ENCODE measurements around the gene GLRX3. TPM values are rescaled to one million over a fixed set of nuclear protein-coding genes. Genes with fewer than 3 reads are reported as not detected.
A peak's percentile ranks its signal among the peaks of the same experiment; 100 is the strongest.

Gene GLRX3
- total RNA-seq, 4 donors from 2014 or later, result 28.4 to 38.2 (median 35.9) TPM

DNA sequence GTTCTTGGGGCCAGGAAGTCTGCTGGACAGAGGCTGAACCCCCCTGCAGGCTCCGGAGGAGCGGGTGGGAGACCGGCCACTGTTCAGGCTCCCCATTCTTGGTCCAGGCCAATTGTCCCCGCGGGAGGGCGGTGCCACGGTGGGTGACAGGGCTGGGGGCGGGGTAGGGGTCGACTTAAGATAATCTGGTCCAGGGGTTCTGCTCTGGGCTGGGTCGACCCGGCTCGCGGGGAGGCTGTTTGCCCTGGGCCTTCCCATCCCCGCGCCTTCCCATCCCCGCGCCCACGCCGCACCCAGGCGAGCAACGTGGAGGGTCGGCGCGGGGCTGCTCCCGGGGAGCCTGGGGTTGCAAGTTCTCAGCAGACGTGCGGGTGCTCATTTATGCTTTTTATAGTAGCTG is 7.3 kb upstream of the GLRX3 start:
- Histone ChIP-seq H3K27me3 (no peaks in the 10 kb centered on the region), H3K4me3 (peak overlapping the region in 1 of 4 donors; percentile 8), H3K9me3 (no peaks in the 10 kb centered on the region), H3K4me1 (peaks cover 0 to 14% (median 3%) of the 10 kb centered on the region in 4 donors), H3K27ac (no peak overlapping the region), H3K36me3 (no peaks in the 10 kb centered on the region)
- no peak for DNase-seq (ENCODE audit: low spot score in 2 of 2)
- TF ChIP-seq POLR2A (IDR thresholded peaks at IDR 0.05) (no peak), CTCF (IDR thresholded peaks at IDR 0.05) (no peak), EP300 (IDR thresholded peaks at IDR 0.05) (no peak)
- 13 to 30% methylated on average over 19 to 27 of the region's 27 CpGs for WGBS, 2 donors

DNA sequence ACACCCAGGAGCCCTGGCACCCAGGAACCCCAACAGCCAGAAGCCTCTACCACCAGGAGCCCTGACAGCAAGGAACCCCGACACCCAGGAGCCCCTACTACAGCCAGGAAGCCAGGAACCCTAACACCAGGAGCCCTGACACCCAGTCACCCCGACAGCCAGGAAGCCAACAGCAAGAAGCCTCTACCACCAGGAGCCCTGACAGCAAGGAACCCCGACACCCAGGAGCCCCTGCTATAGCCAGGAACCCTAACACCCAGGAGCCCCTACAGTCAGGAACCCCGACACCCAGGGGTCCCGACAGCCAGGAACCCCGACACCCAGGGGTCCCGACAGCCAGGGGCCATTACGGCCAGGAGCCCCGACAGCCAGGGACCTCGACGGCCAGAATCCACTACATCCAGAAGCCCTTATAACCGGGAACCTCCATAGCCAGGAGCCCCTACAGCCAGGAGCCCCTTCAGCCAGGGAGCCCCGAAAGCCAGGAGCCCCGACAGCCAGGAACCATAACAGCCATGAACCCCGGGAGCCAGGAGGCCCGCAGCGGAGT is 440 bp upstream of the GLRX3 start:
- H3K9me3 ChIP-seq, result no peaks in the 10 kb centered on the region
- peaks cover 0 to 44% (median 20%) of the 10 kb centered on the region in 4 donors for H3K4me1 ChIP-seq
- H3K36me3 ChIP-seq, result no peaks in the 10 kb centered on the region
- H3K27ac ChIP-seq, result peak overlapping the region; percentile 1 to 86 (median 82)
- WGBS, 2 donors, result 29 to 63% methylated on average over 3 to 17 of the region's 17 CpGs
- TF ChIP-seq CTCF (IDR thresholded peaks at IDR 0.05) (no peak), POLR2A (IDR thresholded peaks at IDR 0.05) (no peak), EP300 (IDR thresholded peaks at IDR 0.05) (no peak)
- H3K27me3 ChIP-seq, result no peaks in the 10 kb centered on the region
- DNase-seq (ENCODE audit: low spot score in 2 of 2), result no peak
- peak overlapping the region; percentile 64 to 99 (median 95) for H3K4me3 ChIP-seq

DNA sequence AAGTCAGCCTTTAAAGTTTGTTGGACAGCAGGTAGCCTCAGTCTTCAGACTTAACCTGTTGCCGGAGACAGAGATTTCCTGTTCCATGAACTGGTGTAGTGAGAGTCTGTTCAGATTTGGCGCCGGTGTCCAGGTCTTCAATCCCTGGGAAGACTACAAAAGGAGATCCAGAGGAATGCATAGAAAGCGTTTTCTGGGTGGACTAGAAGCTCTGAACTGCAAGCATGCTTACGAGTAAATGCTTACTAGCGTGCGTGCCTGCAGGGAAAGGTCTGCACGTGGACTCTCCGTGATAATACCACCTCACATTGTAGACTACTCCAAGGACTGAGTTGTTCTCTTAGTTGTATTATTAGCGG is 878 bp downstream of the GLRX3 start:
- 2 to 3% methylated on average over 10 of the region's 10 CpGs for WGBS, 2 donors
- Histone ChIP-seq H3K9me3 (no peaks in the 10 kb centered on the region), H3K4me1 (peaks cover 0 to 56% (median 31%) of the 10 kb centered on the region in 4 donors), H3K36me3 (peaks cover 0 to under 1% (median 0%) of the 10 kb centered on the region in 3 donors), H3K27ac (peak overlapping the region in 3 of 4 donors; percentile 82 to 86 (median 82)), H3K4me3 (peak overlapping the region; percentile 64 to 99 (median 95)), H3K27me3 (no peaks in the 10 kb centered on the region)
- no peak for DNase-seq (ENCODE audit: low spot score in 2 of 2)
- TF ChIP-seq EP300 (IDR thresholded peaks at IDR 0.05) (no peak), CTCF (IDR thresholded peaks at IDR 0.05) (no peak), POLR2A (IDR thresholded peaks at IDR 0.05) (no peak)

DNA sequence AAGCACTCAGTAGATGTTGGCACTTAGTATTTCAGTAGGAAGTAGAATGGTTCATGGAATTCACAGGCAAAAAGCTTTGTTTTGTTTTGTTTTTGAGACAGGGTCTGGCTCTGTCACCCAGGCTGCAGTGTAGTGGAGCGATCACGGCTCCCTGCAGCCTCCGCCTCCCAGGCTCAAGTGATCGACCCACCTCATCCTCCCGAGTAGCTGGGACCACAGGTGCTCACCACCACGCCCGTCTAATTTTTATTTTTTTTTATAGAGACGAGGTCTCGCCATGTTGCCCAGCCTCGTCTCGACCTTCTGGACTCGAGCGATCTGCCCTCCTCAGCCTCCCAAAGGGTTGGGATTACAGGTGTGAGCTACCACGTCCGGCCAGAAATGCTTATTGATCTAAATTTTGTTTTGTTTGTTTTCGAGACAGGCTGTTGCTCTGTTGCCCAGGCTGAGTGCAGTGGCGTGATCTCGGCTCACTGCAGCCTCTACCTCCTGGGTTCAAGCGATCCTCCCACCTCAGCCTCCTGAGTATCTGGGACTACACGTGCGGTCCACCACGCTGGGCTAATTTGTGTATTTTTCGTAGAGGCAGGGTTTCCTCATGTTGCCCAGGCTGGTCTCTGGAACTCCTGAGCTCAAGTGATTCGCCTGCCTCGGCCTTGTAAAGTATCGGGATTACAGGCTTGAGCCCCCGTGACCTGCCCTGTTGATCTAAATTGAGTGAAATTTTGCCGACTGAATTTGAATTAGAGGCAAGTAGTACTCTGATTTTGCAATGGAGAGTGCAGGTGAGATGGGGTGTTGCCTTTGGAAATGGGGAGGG is 1.7 kb downstream of the GLRX3 start:
- H3K9me3 ChIP-seq, result no peaks in the 10 kb centered on the region
- DNase-seq (ENCODE audit: low spot score in 2 of 2), result no peak
- WGBS, 2 donors, result 89 to 92% methylated on average over 28 of the region's 28 CpGs
- H3K27me3 ChIP-seq, result no peaks in the 10 kb centered on the region
- H3K27ac ChIP-seq, result no peak overlapping the region
- H3K36me3 ChIP-seq, result peaks cover 0 to 6% (median 0%) of the 10 kb centered on the region in 3 donors
- H3K4me3 ChIP-seq, result peak overlapping the region in 3 of 4 donors; percentile 64 to 99 (median 94)
- H3K4me1 ChIP-seq, result peaks cover 0 to 64% (median 33%) of the 10 kb centered on the region in 4 donors
- no peak for TF ChIP-seq EP300 (IDR thresholded peaks at IDR 0.05)
- no peak for TF ChIP-seq POLR2A (IDR thresholded peaks at IDR 0.05)
- TF ChIP-seq CTCF (IDR thresholded peaks at IDR 0.05), result no peak

- TF ChIP-seq POLR2A (IDR thresholded peaks at IDR 0.05) (no peak), EP300 (IDR thresholded peaks at IDR 0.05) (no peak), CTCF (IDR thresholded peaks at IDR 0.05) (no peak)
- Histone ChIP-seq H3K9me3 (no peaks in the 10 kb centered on the region), H3K4me1 (peaks cover 0 to 70% (median 33%) of the 10 kb centered on the region in 4 donors), H3K27me3 (no peaks in the 10 kb centered on the region), H3K27ac (no peak overlapping the region), H3K36me3 (peaks cover 0 to 6% (median 0%) of the 10 kb centered on the region in 3 donors), H3K4me3 (no peak overlapping the region)
- DNase-seq (ENCODE audit: low spot score in 2 of 2), result no peak
- 82 to 83% methylated on average over 3 of the region's 3 CpGs for WGBS, 2 donors
Observed at GRCh38 chr10:130138479-130138866, 2.3 kb downstream of the GLRX3 start.

All from tibial nerve (tissue), 4 donors.